A549 (cell line): Measurements from ENCODE around the gene PKLR.

Experiments used
- EP300 ChIP-seq, 2 experiments: fragments of >200 bp; sonication (Bioruptor Twin); formaldehyde crosslinking; IDR thresholded peaks; 2 replicates in 1 of 2; 3 replicates in 1 of 2; pipeline ENCODE4 v1.6.1; 2016 to 2017
- FOXS1 ChIP-seq: fragments of 250-450 bp; sonication (Bioruptor Pico); IDR thresholded peaks from 2 replicates; pipeline ENCODE4 v1.5.0; 2020; ENCODE audit warnings: mild to moderate bottlenecking, moderate library complexity
- JUNB ChIP-seq: fragments of >200 bp; sonication (Bioruptor Twin); formaldehyde crosslinking; IDR thresholded peaks from 2 replicates; pipeline ENCODE4 v1.6.1; 2016
- MAFK ChIP-seq: fragments of 450-650 bp; IDR thresholded peaks from 2 replicates; pipeline ENCODE4 v1.6.1; 2014; ENCODE audit not compliant: partially characterized antibody
- POLR2A ChIP-seq: IDR thresholded peaks from 2 replicates; pipeline ENCODE4 v1.6.1; 2012; ENCODE audit warnings: mild to moderate bottlenecking, low read length
- REST ChIP-seq: fragments of 200-600 bp; sonication (generic); IDR thresholded peaks from 2 replicates; pipeline ENCODE4 v1.6.1; 2016; ENCODE audit warnings: antibody characterized with exemption, mild to moderate bottlenecking, moderate library complexity
- RFX5 ChIP-seq: fragments of 450-650 bp; IDR thresholded peaks from 2 replicates; pipeline ENCODE4 v1.7.1; 2014; ENCODE audit warnings: antibody characterized with exemption, mild to moderate bottlenecking, moderate library complexity
- SMC3 ChIP-seq: fragments of >200 bp; sonication (Bioruptor Twin); formaldehyde crosslinking; IDR thresholded peaks from 3 replicates; pipeline ENCODE4 v1.6.1; 2018; ENCODE audit warnings: inconsistent platforms
- USF2 ChIP-seq: fragments of 450-650 bp; IDR thresholded peaks from 2 replicates; pipeline ENCODE4 v1.6.1; 2014; ENCODE audit warnings: antibody characterized with exemption
- TF ChIP-seq, protein P1 (sequence below): fragments of >200 bp; sonication (Bioruptor Twin); formaldehyde crosslinking; IDR thresholded peaks from 3 replicates; pipeline ENCODE4 v1.5.1; 2016

GRCh38 chr1:155325603-155325893, 24.3 kb upstream of the PKLR start:
- TF ChIP-seq, protein P1, sequence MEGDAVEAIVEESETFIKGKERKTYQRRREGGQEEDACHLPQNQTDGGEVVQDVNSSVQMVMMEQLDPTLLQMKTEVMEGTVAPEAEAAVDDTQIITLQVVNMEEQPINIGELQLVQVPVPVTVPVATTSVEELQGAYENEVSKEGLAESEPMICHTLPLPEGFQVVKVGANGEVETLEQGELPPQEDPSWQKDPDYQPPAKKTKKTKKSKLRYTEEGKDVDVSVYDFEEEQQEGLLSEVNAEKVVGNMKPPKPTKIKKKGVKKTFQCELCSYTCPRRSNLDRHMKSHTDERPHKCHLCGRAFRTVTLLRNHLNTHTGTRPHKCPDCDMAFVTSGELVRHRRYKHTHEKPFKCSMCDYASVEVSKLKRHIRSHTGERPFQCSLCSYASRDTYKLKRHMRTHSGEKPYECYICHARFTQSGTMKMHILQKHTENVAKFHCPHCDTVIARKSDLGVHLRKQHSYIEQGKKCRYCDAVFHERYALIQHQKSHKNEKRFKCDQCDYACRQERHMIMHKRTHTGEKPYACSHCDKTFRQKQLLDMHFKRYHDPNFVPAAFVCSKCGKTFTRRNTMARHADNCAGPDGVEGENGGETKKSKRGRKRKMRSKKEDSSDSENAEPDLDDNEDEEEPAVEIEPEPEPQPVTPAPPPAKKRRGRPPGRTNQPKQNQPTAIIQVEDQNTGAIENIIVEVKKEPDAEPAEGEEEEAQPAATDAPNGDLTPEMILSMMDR: no peak
- TF ChIP-seq EP300 (IDR thresholded peaks at IDR 0.05) (no peak), MAFK (no peak), REST (no peak), SMC3 (no peak), RFX5 (no peak), POLR2A (no peak), FOXS1 (CRISPR knock-in tag) (no peak), USF2 (no peak), JUNB (no peak)
